Subcutaneous abdominal adipose tissue (tissue), 5 donors: ENCODE results near the gene KCNIP1.

Experiments
- H3K27ac ChIP-seq: one replicate; pipeline ENCODE4 v1.7.0; 2013; ENCODE audit warnings: low read depth, mild to moderate bottlenecking, inconsistent platforms, low read length, moderate library complexity
- H3K27me3 ChIP-seq, 5 donors: one replicate each; pipeline ENCODE4 v1.7.0; 2013; ENCODE audit warnings: low read length in 5 of 5, inconsistent platforms in 1 of 5; ENCODE audit not compliant: control insufficient read depth in 5 of 5, insufficient read depth in 4 of 5
- H3K36me3 ChIP-seq, 5 donors: one replicate each; pipeline ENCODE4 v1.7.0; 2013; ENCODE audit warnings: low read length in 5 of 5; ENCODE audit not compliant: control insufficient read depth in 5 of 5, insufficient read depth in 5 of 5
- H3K4me1 ChIP-seq, 5 donors: one replicate each; pipeline ENCODE4 v1.7.0; 2013; ENCODE audit warnings: low read length in 5 of 5, mild to moderate bottlenecking in 3 of 5, moderate library complexity in 1 of 5; ENCODE audit not compliant: control insufficient read depth in 5 of 5, insufficient read depth in 5 of 5
- H3K4me3 ChIP-seq, 5 donors: one replicate each; pipeline ENCODE4 v1.7.0; 2013; ENCODE audit warnings: low read length in 5 of 5, low read depth in 1 of 5
- H3K9ac ChIP-seq, 5 donors: one replicate each; pipeline ENCODE4 v1.7.0; 2013; ENCODE audit warnings: low read length in 5 of 5, mild to moderate bottlenecking in 4 of 5, moderate library complexity in 3 of 5
- H3K9me3 ChIP-seq, 5 donors: one replicate each; pipeline ENCODE4 v1.7.0; 2013; ENCODE audit warnings: low read length in 5 of 5; ENCODE audit not compliant: control insufficient read depth in 5 of 5
- donor health status: healthy.
- donor health status: healthy.
- donor health status: healthy.
- donor health status: healthy.
- donor health status: healthy.

The KCNIP1 gene

DNA sequence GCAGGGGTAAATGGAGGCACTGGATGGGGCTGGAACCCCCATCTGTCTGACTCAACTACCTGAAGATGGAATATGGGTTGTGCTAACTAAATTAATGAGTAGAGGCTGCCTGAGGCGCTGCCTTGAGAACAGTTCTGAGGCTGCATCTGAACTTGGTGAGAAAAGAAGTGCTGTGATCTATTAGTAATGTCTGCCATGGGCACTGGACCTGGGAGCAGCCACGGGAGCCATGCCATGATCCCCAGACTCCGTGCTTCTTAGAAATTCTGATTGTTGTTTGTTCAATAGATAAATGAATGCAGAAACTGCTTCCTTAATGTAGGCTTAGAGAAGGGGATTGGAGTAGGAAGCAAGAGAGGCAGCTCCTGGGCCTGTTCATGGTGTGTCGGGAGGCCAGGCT lies 80.2 kb downstream of the KCNIP1 start:
- Histone ChIP-seq H3K27me3 (peaks cover 0 to 3% (median 2%) of the 10 kb centered on the region in 5 donors), H3K4me1 (no peaks in the 10 kb centered on the region), H3K4me3 (no peak overlapping the region), H3K9me3 (peaks cover under 1 to 6% (median 2%) of the 10 kb centered on the region in 5 donors), H3K9ac (no peak overlapping the region), H3K27ac (no peak overlapping the region), H3K36me3 (no peaks in the 10 kb centered on the region)

GRCh38 chr5:170584450-170585058 lies 80.7 kb downstream of the KCNIP1 start:
- Histone ChIP-seq H3K4me1 (no peaks in the 10 kb centered on the region), H3K27me3 (peaks cover 0 to 3% (median 2%) of the 10 kb centered on the region in 5 donors), H3K4me3 (no peak overlapping the region), H3K36me3 (no peaks in the 10 kb centered on the region), H3K27ac (no peak overlapping the region), H3K9me3 (peaks cover 0 to 4% (median 0%) of the 10 kb centered on the region in 5 donors), H3K9ac (no peak overlapping the region)

GRCh38 chr5:170585273-170585948 lies 81.6 kb downstream of the KCNIP1 start:
- Histone ChIP-seq H3K27me3 (peaks cover 0 to 3% (median 2%) of the 10 kb centered on the region in 5 donors), H3K4me1 (no peaks in the 10 kb centered on the region), H3K9ac (no peak overlapping the region), H3K27ac (no peak overlapping the region), H3K9me3 (peaks cover 0 to 4% (median 0%) of the 10 kb centered on the region in 5 donors), H3K4me3 (no peak overlapping the region), H3K36me3 (no peaks in the 10 kb centered on the region)

GRCh38 chr5:170587808-170588207 lies 84.0 kb downstream of the KCNIP1 start:
- no peak overlapping the region for H3K9ac ChIP-seq

DNA sequence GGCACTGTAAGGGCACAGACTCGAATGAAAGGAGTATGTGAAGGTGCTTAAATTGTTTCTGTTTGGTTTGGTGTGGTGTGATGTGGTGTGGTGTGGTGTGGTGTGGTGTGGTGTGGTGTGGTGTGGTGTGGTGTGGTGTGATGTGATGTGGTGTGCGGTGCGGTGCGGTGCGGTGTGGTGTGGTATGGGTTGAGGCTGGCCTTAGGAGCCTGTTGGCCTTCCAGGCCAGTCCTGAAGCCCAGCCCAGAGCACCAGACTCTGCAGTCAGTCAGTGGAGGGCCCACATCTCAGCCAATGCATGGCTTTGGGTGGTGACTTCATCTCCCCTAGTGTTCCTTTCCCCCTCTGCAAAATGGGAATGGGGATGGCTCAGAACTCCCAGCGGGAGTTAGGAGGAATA lies 85.8 kb downstream of the KCNIP1 start:
- H3K9me3 ChIP-seq = peaks cover 0 to 5% (median 4%) of the 10 kb centered on the region in 5 donors
- no peak overlapping the region for H3K4me3 ChIP-seq
- no peak overlapping the region for H3K27ac ChIP-seq
- H3K27me3 ChIP-seq = peaks cover 0 to 9% (median 0%) of the 10 kb centered on the region in 5 donors
- H3K36me3 ChIP-seq = no peaks in the 10 kb centered on the region
- no peak overlapping the region for H3K9ac ChIP-seq
- no peaks in the 10 kb centered on the region for H3K4me1 ChIP-seq

More at GRCh38 chr5:170587808-170588207, 84.0 kb downstream of the KCNIP1 start:
- H3K27me3 ChIP-seq = peaks cover 0 to 9% (median 0%) of the 10 kb centered on the region in 5 donors
- no peaks in the 10 kb centered on the region for H3K36me3 ChIP-seq
- no peak overlapping the region for H3K4me3 ChIP-seq
- H3K27ac ChIP-seq = no peak overlapping the region
- peaks cover 0 to 5% (median 4%) of the 10 kb centered on the region in 5 donors for H3K9me3 ChIP-seq
- no peaks in the 10 kb centered on the region for H3K4me1 ChIP-seq

DNA sequence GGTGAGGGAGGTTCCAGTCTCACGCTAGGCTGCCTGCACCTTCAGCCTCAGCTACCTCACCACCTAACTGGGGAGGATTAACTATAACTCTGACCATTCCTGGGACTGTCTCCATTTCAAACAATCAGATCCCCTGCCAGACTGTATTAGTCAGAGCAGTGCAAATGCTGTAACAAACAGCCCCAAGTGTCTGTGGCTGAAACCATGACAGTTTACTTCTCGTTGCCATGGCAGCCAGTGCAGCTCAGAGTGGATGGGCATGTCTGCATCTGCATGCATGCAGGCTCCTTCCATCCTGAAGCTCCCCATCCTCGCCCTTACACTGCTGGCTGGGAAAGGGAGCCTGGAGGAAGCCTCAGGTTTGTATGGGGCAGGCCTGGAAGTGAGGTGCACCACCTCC lies 86.7 kb downstream of the KCNIP1 start:
- Histone ChIP-seq H3K4me1 (no peaks in the 10 kb centered on the region), H3K4me3 (no peak overlapping the region), H3K9ac (no peak overlapping the region), H3K27me3 (peaks cover 0 to 6% (median 3%) of the 10 kb centered on the region in 5 donors), H3K27ac (no peak overlapping the region), H3K36me3 (no peaks in the 10 kb centered on the region), H3K9me3 (peaks cover 0 to 5% (median 4%) of the 10 kb centered on the region in 5 donors)

- Histone ChIP-seq H3K27ac (no peak overlapping the region), H3K36me3 (no peaks in the 10 kb centered on the region), H3K9me3 (peaks cover 0 to 5% (median 4%) of the 10 kb centered on the region in 5 donors)
Observed at GRCh38 chr5:170591054-170591453, 87.2 kb downstream of the KCNIP1 start.

GRCh38 chr5:170596482-170597044 lies 92.7 kb downstream of the KCNIP1 start:
- H3K4me1 ChIP-seq = peaks cover 0 to 19% (median 6%) of the 10 kb centered on the region in 5 donors

More at GRCh38 chr5:170591054-170591453, 87.2 kb downstream of the KCNIP1 start:
- no peaks in the 10 kb centered on the region for H3K4me1 ChIP-seq
- peaks cover 0 to 6% (median 3%) of the 10 kb centered on the region in 5 donors for H3K27me3 ChIP-seq
- no peak overlapping the region for H3K9ac ChIP-seq
- no peak overlapping the region for H3K4me3 ChIP-seq

GRCh38 chr5:170597109-170597751 lies 93.4 kb downstream of the KCNIP1 start:
- Histone ChIP-seq H3K27me3 (peaks cover 0 to 26% (median 18%) of the 10 kb centered on the region in 5 donors), H3K9ac (no peak overlapping the region), H3K27ac (no peak overlapping the region), H3K4me3 (no peak overlapping the region), H3K36me3 (no peaks in the 10 kb centered on the region), H3K4me1 (peaks cover 0 to 19% (median 6%) of the 10 kb centered on the region in 5 donors), H3K9me3 (no peaks in the 10 kb centered on the region)

More at GRCh38 chr5:170596482-170597044, 92.7 kb downstream of the KCNIP1 start:
- Histone ChIP-seq H3K9ac (no peak overlapping the region), H3K27ac (no peak overlapping the region), H3K36me3 (no peaks in the 10 kb centered on the region), H3K27me3 (peaks cover 0 to 22% (median 13%) of the 10 kb centered on the region in 5 donors), H3K9me3 (no peaks in the 10 kb centered on the region), H3K4me3 (no peak overlapping the region)
